HepG2 (cell line): ENCODE data around the gene BMP6. TPM values are rescaled to one million over a fixed set of nuclear protein-coding genes. Genes with fewer than 3 reads are reported as not detected.

Source experiments
- ATAC-seq: fragments of 200-7000 bp; cut with Tn5 transposase; 3 replicates; pipeline ENCODE4 v1.9.1; 2020; ENCODE audit warnings: mild to moderate bottlenecking, moderate library complexity
- BruUV-seq: library from RNA; stranded (reverse); fragments of 400-500 nt; replicated peaks from 2 replicates; lab custom pipeline; 2021; lab: Mats Ljungman, UMichigan
- CTCF ChIA-PET: fragments of 300-600 bp; formaldehyde crosslinking; extraction: SDS; loops from one replicate; lab custom pipeline; 2021; ENCODE audit warnings: low total read pairs, inconsistent platforms, low intra/inter-chr PET ratio; lab: Yijun Ruan, JAX
- POLR2A ChIA-PET: fragments of 350-600 bp; sonication (Branson Sonifier 250); formaldehyde crosslinking; loops from one replicate; lab custom pipeline; 2020; ENCODE audit warnings: antibody characterized with exemption, inconsistent platforms; lab: Yijun Ruan, JAX
- DNase-seq: peaks from one replicate; pipeline ENCODE4 v3.0.0-alpha.2; 2015; ENCODE audit warnings: low spot score
- FAIRE-seq: peaks from 3 replicates; lab custom pipeline; 2011; peaks lifted over from hg19 to GRCh38; lab: Jason Lieb, UNC
- H2AFZ ChIP-seq: one replicate; pipeline ENCODE4 v1.6.1; 2011; ENCODE audit warnings: low read length, inconsistent platforms
- H3K27ac ChIP-seq: fragments of 300-600 bp; 3 replicates; pipeline ENCODE4 v1.8.0; 2011; ENCODE audit warnings: mixed run types, mild to moderate bottlenecking, mixed read lengths, low read length, inconsistent platforms; ENCODE audit not compliant: insufficient read depth; ENCODE audit errors: extremely low read length
- H3K27me3 ChIP-seq, 2 experiments: fragments of 200-600 bp in 1 of 2; 2 replicates in 1 of 2; 3 replicates in 1 of 2; pipeline versions ENCODE4 v1.6.0 to v1.8.0; 2011; ENCODE audit warnings: low read length in 2 of 2, mild to moderate bottlenecking in 2 of 2, moderate library complexity in 2 of 2, inconsistent platforms in 1 of 2; ENCODE audit not compliant: insufficient read depth in 2 of 2, control insufficient read depth in 1 of 2
- H3K36me3 ChIP-seq, 2 experiments: fragments of 200-600 bp in 1 of 2; replicated peaks in 1 of 2; 2 replicates in 1 of 2; 3 replicates in 1 of 2; pipeline versions ENCODE4 v1.5.1 to v1.8.0; 2011; ENCODE audit warnings: low read length in 2 of 2, inconsistent platforms in 1 of 2; ENCODE audit not compliant: insufficient read depth in 2 of 2, control insufficient read depth in 1 of 2
- H3K4me1 ChIP-seq: 2 replicates; pipeline ENCODE4 v1.5.1; 2012; ENCODE audit warnings: low read length, inconsistent platforms; ENCODE audit not compliant: insufficient read depth
- H3K4me2 ChIP-seq: 2 replicates; pipeline ENCODE4 v1.6.0; 2011; ENCODE audit warnings: low read depth, low read length, inconsistent platforms
- H3K4me3 ChIP-seq, 3 experiments: fragments of 200-600 bp in 1 of 3; sonication (generic), shearing (Covaris generic) in 1 of 3; replicated peaks in 1 of 3; 2 replicates each; pipeline ENCODE4 v1.5.1; 2011 to 2016; ENCODE audit warnings: low read length in 3 of 3, inconsistent platforms in 2 of 3, low read depth in 2 of 3, mild to moderate bottlenecking in 2 of 3, control low read depth in 1 of 3, mixed read lengths in 1 of 3; ENCODE audit not compliant: insufficient read depth in 1 of 3
- H3K79me2 ChIP-seq: one replicate; pipeline ENCODE4 v1.6.1; 2011; ENCODE audit warnings: low read length, inconsistent platforms; ENCODE audit not compliant: insufficient read depth
- H3K9ac ChIP-seq: 2 replicates; pipeline ENCODE4 v1.6.0; 2011; ENCODE audit warnings: mild to moderate bottlenecking, low read depth, low read length, inconsistent platforms; ENCODE audit not compliant: insufficient read depth
- H3K9me3 ChIP-seq: 2 replicates; pipeline ENCODE4 v1.5.1; 2012; ENCODE audit warnings: mild to moderate bottlenecking, low read length
- H4K20me1 ChIP-seq: 2 replicates; pipeline ENCODE4 v1.6.0; 2011; ENCODE audit warnings: inconsistent platforms, mild to moderate bottlenecking, low read length, moderate library complexity; ENCODE audit not compliant: insufficient read depth
- JUND ChIP-seq: sonication (generic); formaldehyde crosslinking; IDR thresholded peaks from 2 replicates; pipeline ENCODE4 v1.8.0; 2022; ENCODE audit warnings: mild to moderate bottlenecking, missing genetic modification reagents
- MZF1 ChIP-seq: sonication (generic); formaldehyde crosslinking; IDR thresholded peaks from 2 replicates; pipeline ENCODE4 v1.8.1; 2023; ENCODE audit warnings: mild to moderate bottlenecking, missing genetic modification reagents, borderline replicate concordance
- SCMH1 ChIP-seq: sonication (generic); formaldehyde crosslinking; IDR thresholded peaks from 2 replicates; pipeline ENCODE4 v1.9.0; 2021; ENCODE audit warnings: missing genetic modification reagents, mild to moderate bottlenecking, borderline replicate concordance
- YEATS4 ChIP-seq: sonication (generic); formaldehyde crosslinking; IDR thresholded peaks from 2 replicates; pipeline ENCODE4 v1.4.0; 2020; ENCODE audit warnings: missing genetic modification reagents, borderline replicate concordance
- ZBTB40 ChIP-seq, 2 experiments: fragments of 450-650 bp in 1 of 2; sonication (generic) in 1 of 2; formaldehyde crosslinking in 1 of 2; IDR thresholded peaks; 2 replicates each; pipeline versions ENCODE4 v1.6.1 to v1.8.0; 2016 to 2022; ENCODE audit warnings: antibody characterized with exemption in 1 of 2, mild to moderate bottlenecking in 1 of 2, missing genetic modification reagents in 1 of 2
- ZNF441 ChIP-seq: sonication (generic); formaldehyde crosslinking; IDR thresholded peaks from 2 replicates; pipeline ENCODE4 v1.7.0; 2021; ENCODE audit warnings: missing genetic modification reagents, borderline replicate concordance
- WGBS: methylation state at CpG from one replicate; pipeline ENCODE4 v1.1.6; 2017; ENCODE audit warnings: low lambda C conversion rate; 5-methylcytosine and 5-hydroxymethylcytosine counted together
- in situ Hi-C: cut with HindIII; loops from 2 replicates; pipeline ENCODE4 v1.10.0; 2017; ENCODE audit warnings: low pct_unique_long_range_greater_than_20kb; ENCODE audit not compliant: extremely low pct_ligation_motif_present
- intact Hi-C: fragments of 100-400 bp; cut with micrococcal nuclease; formaldehyde crosslinking; loops from one replicate; pipeline ENCODE4 v1.10.0; 2022; ENCODE audit not compliant: unreplicated experiment
- polyA plus RNA-seq, 8 experiments: library from polyadenylated mRNA; depleted of rRNA in 3 of 8; stranded (reverse) in 7 of 8; unstranded in 1 of 8; fragments of >200 nt; fragmentation: Illumina TruSeq in 4 of 8; extraction: Trizol in 4 of 8; gene quantifications; 2 replicates each; pipeline versions ENCODE4 v1.2.1 to v1.2.3, GENCODE V29; 2011 to 2016; ENCODE audit warnings: low read depth in 4 of 8, missing spikeins in 1 of 8, mixed read lengths in 1 of 8; ENCODE audit not compliant: insufficient read depth in 1 of 8
- total RNA-seq, 5 experiments: library from RNA; depleted of rRNA; stranded (reverse); fragments of >200 nt; fragmentation: Illumina TruSeq; extraction: Trizol; gene quantifications; 2 replicates each; pipeline ENCODE4 v1.2.3, GENCODE V29; 2016; ENCODE audit warnings: low read depth in 1 of 5

The BMP6 gene
- total and polyA plus RNA-seq, 2 of the 13 experiments (the other 11 are each of a cell fraction or from before 2014, with no cell fraction given) = 0.09 to 0.18 TPM

GRCh38 chr6:7758456-7758855 is 32.6 kb downstream of the BMP6 start:
- intact Hi-C loops = no loop called here
- no peaks in the 10 kb centered on the region for H3K79me2 ChIP-seq
- no peaks in the 10 kb centered on the region for H3K9me3 ChIP-seq
- no TSS peak for BruUV-seq
- H2AFZ ChIP-seq = no peak overlapping the region
- no peak for TF ChIP-seq SCMH1 (CRISPR knock-in tag)
- TF ChIP-seq ZNF441 (CRISPR knock-in tag) = no peak
- no peak for TF ChIP-seq MZF1
- no peak for TF ChIP-seq YEATS4 (CRISPR knock-in tag)
- no peak for TF ChIP-seq JUND (CRISPR knock-in tag)
- TF ChIP-seq ZBTB40 (IDR thresholded peaks at IDR 0.05) = no peak
- no peak for TF ChIP-seq ZBTB40 (CRISPR knock-in tag; IDR thresholded peaks at IDR 0.05)
- TF ChIP-seq, all 625 proteins: peak for 0
- no peak overlapping the region for H3K4me3 ChIP-seq
- H3K9ac ChIP-seq = no peak overlapping the region
- H3K27me3 ChIP-seq = peaks cover 3 to 13% of the 10 kb centered on the region in 2 experiments; a peak in 4 of 5 replicates
- ChIA-PET CTCF (no interaction called here), POLR2A (no interaction called here)
- no peaks in the 10 kb centered on the region for H3K36me3 ChIP-seq
- H3K4me2 ChIP-seq = no peak overlapping the region
- 58% methylated on average over 7 of the region's 7 CpGs for WGBS
- in situ Hi-C loops = no loop called here
- no peak overlapping the region for H3K27ac ChIP-seq
- ATAC-seq = no peak
- FAIRE-seq = no peak
- no peaks in the 10 kb centered on the region for H4K20me1 ChIP-seq
- no peaks in the 10 kb centered on the region for H3K4me1 ChIP-seq
- no peak for DNase-seq
